NB4 (cell line): Measurements from ENCODE around the gene BIN1.

Source experiments
- CTCF ChIP-seq: IDR thresholded peaks from one replicate; pipeline ENCODE4 v1.5.1; 2012; ENCODE audit warnings: low read depth, low read length
- POLR2A ChIP-seq: IDR thresholded peaks from 2 replicates; pipeline ENCODE4 v1.6.1; 2011; ENCODE audit warnings: mild to moderate bottlenecking; ENCODE audit not compliant: insufficient read length; ENCODE audit errors: extremely low read depth

GRCh38 chr2:127078666-127079270 lies 28.2 kb downstream of the BIN1 start:
- TF ChIP-seq CTCF (no peak), POLR2A (no peak)
